Measurements from ENCODE around the gene RNF115.

DNA sequence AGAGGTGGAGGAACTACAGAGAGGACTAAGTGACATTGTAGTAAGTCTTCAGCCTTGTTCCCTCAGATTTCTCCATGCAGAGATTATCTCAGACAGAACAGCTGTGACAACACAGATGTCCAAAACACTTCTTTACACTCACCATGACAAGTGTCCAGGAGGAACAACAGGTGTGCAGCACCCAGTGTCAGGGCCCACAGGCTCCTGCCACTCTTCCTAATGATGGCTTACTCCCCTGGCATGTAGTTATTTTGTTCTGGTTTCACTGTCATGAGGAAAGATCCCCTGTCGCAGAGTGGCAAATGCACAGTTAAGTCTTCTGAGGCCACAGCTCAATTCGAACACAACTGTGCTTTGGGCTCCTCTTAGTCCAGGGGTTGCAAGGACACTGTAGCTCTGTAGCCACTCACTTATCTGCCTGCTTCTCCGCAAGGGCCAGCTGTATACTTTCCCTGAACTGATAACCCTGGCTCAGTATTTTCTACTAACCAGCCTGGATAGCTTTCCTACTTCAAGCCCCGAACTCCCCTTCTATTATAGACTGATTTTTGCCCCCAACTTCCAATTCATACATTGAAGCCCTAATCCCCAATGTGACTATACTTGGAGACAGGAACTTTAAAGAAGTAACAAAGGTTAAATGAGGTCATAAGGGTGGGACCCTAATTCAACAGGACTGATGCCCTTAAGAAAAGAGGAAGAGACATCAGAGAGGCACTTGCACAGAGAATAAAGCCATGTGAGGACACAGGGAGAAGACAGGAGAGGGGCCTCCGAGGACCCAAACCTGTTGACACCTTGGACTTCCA lies 127.9 kb downstream of the RNF115 start:
- TF ChIP-seq CTCF (IDR thresholded peaks at IDR 0.05) (no peak), POLR2A (IDR thresholded peaks at IDR 0.05) (no peak), EP300 (IDR thresholded peaks at IDR 0.05) (no peak)

All from tibial nerve (tissue), 4 donors.